Activated CD4-positive, CD25-positive, alpha-beta regulatory T cell (primary cell): ENCODE data around the gene HRG.
"Not testable (repeated sequence)": the region's sequence is repeated elsewhere in the genome, so short reads cannot be mapped to it uniquely, and the experiment has no call there.

Source experiments
- DNase-seq, 4 experiments: peaks; one replicate each; lab custom pipeline; 2025; lab: John Stamatoyannopoulos, UW

HRG gene

DNA sequence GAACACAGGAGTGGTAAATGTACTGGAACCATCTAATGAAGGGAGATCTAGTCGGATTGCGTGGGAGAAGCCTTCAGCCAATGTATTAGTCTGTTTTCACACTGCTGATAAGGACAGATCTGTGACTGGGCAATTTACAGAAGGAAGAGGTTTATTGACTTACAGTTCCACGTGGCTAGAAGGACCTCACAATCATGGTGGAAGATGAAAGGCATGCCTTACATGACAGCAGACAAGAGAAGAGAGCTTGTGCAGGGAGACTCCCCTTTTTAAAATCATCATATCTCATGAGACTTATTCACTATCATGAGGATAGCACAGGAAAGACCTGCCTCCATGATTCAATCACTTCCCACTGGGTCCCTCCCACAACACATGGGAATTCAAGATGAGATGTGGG lies 17.0 kb downstream of the HRG start:
- DNase-seq, result no peak

GRCh38 chr3:186683979-186684378 lies 18.2 kb downstream of the HRG start:
- DNase-seq, result no peak

- DNase-seq, result not testable (repeated sequence)
These were observed 20.7 kb downstream of the HRG start for GRCh38 chr3:186686475-186686874.

GRCh38 chr3:186687120-186687651 lies 21.4 kb downstream of the HRG start:
- DNase-seq, result no peak

GRCh38 chr3:186690304-186690703 lies 24.5 kb downstream of the HRG start:
- DNase-seq, result not testable (repeated sequence)

DNA sequence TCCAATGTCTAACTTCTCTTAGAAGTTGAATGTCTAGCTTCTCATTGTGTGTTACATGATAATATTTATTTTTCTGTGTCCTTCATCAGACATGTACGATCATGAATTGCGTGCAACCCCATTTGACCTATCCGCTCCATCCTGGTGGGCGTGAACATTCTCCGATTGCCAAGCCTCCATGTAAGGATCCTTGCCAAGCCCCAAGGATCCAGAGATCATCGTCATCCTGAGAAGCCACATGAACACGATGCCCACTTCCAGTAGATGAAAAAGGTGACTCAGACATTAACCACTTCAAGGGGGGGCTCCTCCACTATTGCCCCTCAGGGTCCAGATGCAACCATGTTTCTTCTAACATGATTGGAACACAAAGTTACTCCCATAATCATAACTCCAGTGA lies 25.9 kb downstream of the HRG start:
- no peak for DNase-seq

- DNase-seq, result no peak
These were observed 28.0 kb downstream of the HRG start for GRCh38 chr3:186693843-186694242.

DNA sequence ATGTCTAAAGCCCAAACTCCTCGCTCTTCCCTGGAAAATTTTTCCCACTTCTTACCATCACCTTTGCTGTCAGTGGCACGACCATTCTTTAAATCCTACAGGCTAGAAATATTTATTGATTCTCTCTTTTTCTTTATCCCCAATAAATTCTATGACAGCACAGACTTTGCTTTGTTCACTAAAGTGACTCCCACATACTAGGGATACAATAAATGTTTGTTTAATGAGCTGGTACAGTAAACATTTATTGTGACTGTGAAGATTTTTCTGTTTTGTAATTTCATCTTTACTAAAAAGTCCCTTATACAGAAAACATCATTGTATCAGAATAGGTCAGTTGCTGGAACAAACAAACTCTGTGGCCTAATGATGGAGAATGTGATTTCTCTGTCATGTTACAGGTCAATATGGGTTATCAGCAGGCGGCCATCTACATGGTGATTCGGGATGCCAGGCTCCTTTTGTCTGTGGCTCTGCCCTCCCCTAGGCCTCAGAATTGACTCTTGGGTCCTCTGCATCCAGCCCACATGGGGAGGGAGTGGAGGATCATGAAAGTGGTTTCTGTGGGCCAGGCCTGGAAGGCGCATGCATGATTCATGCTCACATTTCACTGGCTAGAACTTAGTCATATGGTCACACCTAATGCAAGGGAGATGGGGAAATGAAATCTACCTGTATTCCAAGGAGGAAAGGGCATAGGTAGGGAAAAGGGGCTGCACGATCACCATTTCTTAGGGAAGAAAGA lies 28.6 kb downstream of the HRG start:
- no peak for DNase-seq

GRCh38 chr3:186696522-186696921 lies 30.7 kb downstream of the HRG start:
- DNase-seq, result no peak

DNA sequence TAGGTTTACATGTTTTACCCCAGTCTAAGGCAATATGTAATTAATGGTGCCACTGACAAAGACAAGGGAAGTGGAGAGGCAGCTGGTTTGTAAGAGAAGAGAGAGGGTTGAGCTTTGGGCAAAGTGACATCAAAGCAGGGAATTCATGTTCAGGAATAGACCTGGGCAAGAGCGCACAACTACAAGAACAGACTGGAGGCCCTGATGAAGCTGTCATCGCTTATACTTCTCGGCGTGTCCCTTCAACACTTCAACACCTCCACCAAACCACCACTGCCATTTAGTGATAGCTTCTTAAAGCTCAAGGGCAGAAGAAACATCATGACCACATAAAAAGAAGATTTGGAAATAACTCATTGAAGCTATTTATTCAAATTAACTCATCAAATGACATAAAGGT lies 31.7 kb downstream of the HRG start:
- no peak for DNase-seq

DNA sequence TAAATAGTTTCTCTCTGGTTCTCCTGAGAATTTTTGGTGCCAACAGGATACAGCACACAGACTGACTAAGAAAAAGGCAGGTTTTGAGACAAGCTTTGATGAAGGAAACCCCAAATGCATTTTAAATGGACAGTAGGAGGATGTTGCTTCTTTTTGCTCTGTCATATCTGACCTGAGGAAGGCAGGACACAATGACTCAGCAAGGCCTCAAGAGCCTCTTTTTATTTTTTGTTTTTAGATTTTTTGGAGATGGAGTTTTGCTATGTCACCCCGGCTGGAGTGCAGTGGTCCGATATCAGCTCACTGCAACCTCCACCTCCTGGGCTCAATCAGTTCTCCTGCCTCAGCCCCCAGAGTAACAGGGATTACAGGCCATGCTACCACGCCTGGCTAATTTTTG lies 34.5 kb downstream of the HRG start:
- no peak for DNase-seq

GRCh38 chr3:186702451-186702850 lies 36.6 kb downstream of the HRG start:
- not testable (repeated sequence) for DNase-seq

- no peak for DNase-seq
These were observed 40.3 kb downstream of the HRG start for GRCh38 chr3:186705882-186706780.

- DNase-seq, result no peak
These were observed 43.3 kb downstream of the HRG start for GRCh38 chr3:186708983-186709679.

GRCh38 chr3:186710694-186711093 lies 44.9 kb downstream of the HRG start:
- DNase-seq, result not testable (repeated sequence)

- no peak for DNase-seq
These were observed 47.7 kb downstream of the HRG start for GRCh38 chr3:186713499-186713898.

DNA sequence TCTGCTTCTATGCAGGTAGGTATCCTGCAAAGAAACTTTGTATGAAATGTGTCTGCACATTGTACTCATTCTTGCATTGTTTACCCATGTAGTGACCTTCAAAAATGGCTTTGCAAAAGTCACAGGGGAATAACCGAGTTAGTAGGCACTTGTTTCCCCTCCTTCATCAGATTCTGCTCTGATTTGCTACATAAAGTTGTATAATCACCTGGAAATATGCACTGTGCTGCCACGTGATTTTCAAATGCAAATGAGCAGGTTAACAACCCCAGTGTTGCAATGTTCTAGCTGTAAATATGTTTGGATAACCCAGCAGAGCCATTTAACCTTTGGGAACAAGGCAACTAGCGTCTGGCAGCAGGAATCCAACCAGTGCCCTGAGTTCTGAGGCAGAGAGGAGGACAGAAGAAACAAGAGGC lies 51.2 kb downstream of the HRG start, which contains the start of gene KNG1:
Gene KNG1, plus strand, starts transcription at position 321 of the 419 bp plus-strand sequence. CDS start 184 bp downstream, outside the sequence.
- no peak for DNase-seq

DNA sequence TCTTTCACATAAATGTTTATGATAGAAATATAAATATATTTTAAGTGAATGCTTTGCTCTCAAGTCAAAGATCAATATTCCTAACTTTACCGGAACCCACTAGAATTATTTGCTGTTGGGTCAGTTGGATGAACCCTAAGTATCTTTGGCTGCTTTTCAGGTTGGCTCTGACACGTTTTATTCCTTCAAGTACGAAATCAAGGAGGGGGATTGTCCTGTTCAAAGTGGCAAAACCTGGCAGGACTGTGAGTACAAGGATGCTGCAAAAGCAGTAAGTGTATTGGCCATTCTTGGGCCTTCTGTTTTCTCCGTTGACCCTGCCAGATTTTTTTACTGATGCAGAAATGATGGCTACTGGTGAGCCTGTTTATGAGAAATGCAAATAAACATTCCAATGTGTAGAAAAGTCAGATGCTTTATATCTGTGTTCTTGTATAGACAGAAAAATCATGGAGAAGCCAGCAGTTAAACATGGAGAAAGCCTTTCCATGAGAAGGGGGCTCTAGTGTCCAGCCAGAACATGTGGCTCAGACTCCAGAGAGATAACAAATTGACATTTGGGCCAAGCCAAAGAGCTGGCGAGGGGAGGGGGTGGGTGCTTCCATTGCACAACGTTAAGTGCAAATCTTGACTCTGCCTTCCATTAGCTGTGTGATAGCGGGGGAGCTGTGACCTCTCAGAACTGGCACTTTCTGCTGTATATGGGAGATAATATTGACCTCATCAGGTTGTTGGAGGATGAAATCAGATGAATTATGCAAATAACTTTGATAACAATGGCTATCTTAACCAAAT lies 54.3 kb downstream of the HRG start:
- no peak for DNase-seq

DNA sequence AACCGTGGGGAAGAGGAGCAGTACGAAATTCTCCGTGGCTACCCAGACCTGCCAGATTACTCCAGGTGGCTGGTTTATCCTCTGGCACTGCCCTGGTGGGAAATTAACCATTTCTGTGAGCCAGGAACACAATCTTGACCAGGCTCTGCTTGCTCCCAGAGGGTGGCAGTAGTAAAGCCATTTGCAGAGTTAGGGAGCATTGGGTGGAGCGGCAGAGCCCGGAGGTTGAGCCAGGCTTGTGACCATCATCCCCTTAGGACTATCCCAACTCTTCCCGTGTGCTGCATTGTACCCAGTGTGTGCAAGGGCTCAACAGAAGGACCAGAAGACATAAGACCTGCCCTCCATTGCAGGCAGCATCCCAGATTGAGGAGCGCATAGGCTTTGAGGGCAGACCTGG lies 56.6 kb downstream of the HRG start:
- DNase-seq, result no peak

- DNase-seq, result no peak
These were observed 59.1 kb downstream of the HRG start for GRCh38 chr3:186724911-186725310.
